Adrenal gland (tissue), 12 donors: ENCODE measurements around the gene UFSP2. TPM values are rescaled to one million over a fixed set of nuclear protein-coding genes. Genes with fewer than 3 reads are reported as not detected.

Experiments
- DNase-seq, 7 donors: peaks; one replicate each; pipeline ENCODE4 v3.0.0-alpha.2; 2019 to 2020
- H3K27ac ChIP-seq, 5 donors: fragments of 200-600 bp; sonication (generic) in 4 of 5; 1 replicate in 3 of 5; 2 replicates in 2 of 5; pipeline versions ENCODE4 v1.5.1 to v1.8.0; 2016 to 2020; ENCODE audit warnings: mild to moderate bottlenecking in 1 of 5
- H3K27me3 ChIP-seq: fragments of 200-600 bp; 2 replicates; pipeline ENCODE4 v1.8.0; 2021
- H3K36me3 ChIP-seq, 2 donors: fragments of 200-600 bp; replicated peaks in 1 of 2; 1 replicate in 1 of 2; 2 replicates in 1 of 2; pipeline versions ENCODE4 v1.5.1 to v1.8.0; 2018 to 2022
- H3K4me1 ChIP-seq, 2 donors: fragments of 200-600 bp; replicated peaks in 1 of 2; 1 replicate in 1 of 2; 2 replicates in 1 of 2; pipeline versions ENCODE4 v1.5.1 to v1.8.0; 2018 to 2021
- H3K4me3 ChIP-seq, 4 donors: fragments of 200-600 bp; sonication (generic) in 3 of 4; one replicate each; pipeline ENCODE4 v1.5.1; 2016 to 2018
- H3K9me3 ChIP-seq, 3 donors: fragments of 200-600 bp; sonication (generic) in 1 of 3; replicated peaks in 1 of 3; 1 replicate in 2 of 3; 2 replicates in 1 of 3; pipeline versions ENCODE4 v1.5.1 to v1.8.0; 2016 to 2021
- POLR2A ChIP-seq, 2 donors: fragments of 450-650 bp; IDR thresholded peaks; one replicate each; pipeline ENCODE4 v1.6.1; 2017; ENCODE audit warnings: antibody characterized with exemption in 2 of 2, mild to moderate bottlenecking in 2 of 2, moderate library complexity in 1 of 2
- WGBS, 4 donors: extraction: QIAGEN DNeasy Blood & Tissue Kit in 2 of 4; methylation state at CpG; one replicate each; pipeline versions ENCODE4 v1.1.5 to v1.1.7; 2013 to 2017; 5-methylcytosine and 5-hydroxymethylcytosine counted together
- intact Hi-C, 2 donors: fragments of 100-400 bp; cut with DNase I; formaldehyde crosslinking; loops; one replicate each; pipeline versions ENCODE4 v1.14.1 to v1.15.0; 2022 to 2023
- polyA plus RNA-seq, 3 donors: library from polyadenylated mRNA; stranded (reverse); fragments of 200-250 nt in 2 of 3; fragments of 350-450 nt in 1 of 3; fragmentation: Illumina TruSeq in 1 of 3; extraction: RNeasy Lipid Tissue Mini Kit (QIAGEN cat#74804) in 1 of 3; gene quantifications; one replicate each; pipeline ENCODE4 v1.2.3, GENCODE V29; 2013 to 2014
- total RNA-seq, 9 donors: library from RNA; depleted of rRNA in 4 of 9; stranded (reverse); fragments of >200 nt in 4 of 9; fragments of 120-200 nt in 1 of 9; fragmentation: NEBNext Ultra II Directional in 1 of 9; extraction: Animal tissue kit (Norgen Biotek cat#: 25700) in 1 of 9; gene quantifications; one replicate each; pipeline versions ENCODE4 v1.1.0 to v1.2.4, GENCODE V29; 2013 to 2023
- TF ChIP-seq, protein P1 (sequence below), 6 experiments: fragments of 450-650 bp in 4 of 6; fragments of 200-600 bp in 2 of 6; sonication (generic) in 1 of 6; IDR thresholded peaks; 1 replicate in 5 of 6; 2 replicates in 1 of 6; pipeline versions ENCODE4 v1.5.1 to v1.8.0; 2016 to 2021; ENCODE audit warnings: antibody characterized with exemption in 6 of 6, mild to moderate bottlenecking in 2 of 6, moderate library complexity in 1 of 6
- donor health status: healthy with polysubstance abuse.
- donor health status: Bipolar disorder and iron deficiency.
- donor health status: DM: yes; HTN: yes; CAD: no.
- donor health status: DM: no; HTN: no; CAD: no.
- donor health status: DM: no; HTN: no; CAD: no.
- donor health status: DM: yes; HTN: yes; CAD: no.

The UFSP2 gene
- total and polyA plus RNA-seq, 12 donors: 19.7 to 76.4 (median 44.1) TPM

DNA sequence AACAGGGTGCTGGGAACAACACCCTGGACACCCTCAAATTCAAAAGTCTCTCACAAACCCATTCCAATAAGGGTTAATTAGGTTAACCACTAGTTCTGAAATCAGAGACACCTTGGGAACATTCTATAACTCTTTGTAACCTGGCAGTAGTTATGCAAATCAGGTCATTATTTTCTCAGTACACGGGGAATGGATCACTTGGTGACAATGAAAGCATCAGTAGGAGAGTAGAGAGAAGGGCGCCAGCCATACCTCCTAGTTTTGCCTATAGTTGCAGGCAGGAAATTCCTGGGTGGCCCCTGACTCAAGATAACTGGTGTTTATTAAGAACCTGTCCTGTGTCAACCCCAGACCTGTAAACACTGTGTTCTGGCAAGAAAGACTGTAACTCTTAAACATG is 43.2 kb upstream of the UFSP2 start:
- H3K27ac ChIP-seq: no peak overlapping the region
- no peaks in the 10 kb centered on the region for H3K36me3 ChIP-seq
- H3K9me3 ChIP-seq: no peaks in the 10 kb centered on the region
- no peaks in the 10 kb centered on the region for H3K27me3 ChIP-seq
- TF ChIP-seq, protein P1, sequence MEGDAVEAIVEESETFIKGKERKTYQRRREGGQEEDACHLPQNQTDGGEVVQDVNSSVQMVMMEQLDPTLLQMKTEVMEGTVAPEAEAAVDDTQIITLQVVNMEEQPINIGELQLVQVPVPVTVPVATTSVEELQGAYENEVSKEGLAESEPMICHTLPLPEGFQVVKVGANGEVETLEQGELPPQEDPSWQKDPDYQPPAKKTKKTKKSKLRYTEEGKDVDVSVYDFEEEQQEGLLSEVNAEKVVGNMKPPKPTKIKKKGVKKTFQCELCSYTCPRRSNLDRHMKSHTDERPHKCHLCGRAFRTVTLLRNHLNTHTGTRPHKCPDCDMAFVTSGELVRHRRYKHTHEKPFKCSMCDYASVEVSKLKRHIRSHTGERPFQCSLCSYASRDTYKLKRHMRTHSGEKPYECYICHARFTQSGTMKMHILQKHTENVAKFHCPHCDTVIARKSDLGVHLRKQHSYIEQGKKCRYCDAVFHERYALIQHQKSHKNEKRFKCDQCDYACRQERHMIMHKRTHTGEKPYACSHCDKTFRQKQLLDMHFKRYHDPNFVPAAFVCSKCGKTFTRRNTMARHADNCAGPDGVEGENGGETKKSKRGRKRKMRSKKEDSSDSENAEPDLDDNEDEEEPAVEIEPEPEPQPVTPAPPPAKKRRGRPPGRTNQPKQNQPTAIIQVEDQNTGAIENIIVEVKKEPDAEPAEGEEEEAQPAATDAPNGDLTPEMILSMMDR (IDR thresholded peaks at IDR 0.05): no peak
- no peak for TF ChIP-seq POLR2A (IDR thresholded peaks at IDR 0.05)
- intact Hi-C loops: loop anchor here in 1 of 2 donors (5.0 kb wide), 1 partner anchor 37 kb away; no protein-coding TSS in a partner anchor
- H3K4me3 ChIP-seq: no peak overlapping the region
- 72 to 89% (median 83%) methylated on average over 2 of the region's 2 CpGs for WGBS, 4 donors
- peaks cover 0 to 4% of the 10 kb centered on the region in 2 donors for H3K4me1 ChIP-seq
- DNase-seq: no peak

DNA sequence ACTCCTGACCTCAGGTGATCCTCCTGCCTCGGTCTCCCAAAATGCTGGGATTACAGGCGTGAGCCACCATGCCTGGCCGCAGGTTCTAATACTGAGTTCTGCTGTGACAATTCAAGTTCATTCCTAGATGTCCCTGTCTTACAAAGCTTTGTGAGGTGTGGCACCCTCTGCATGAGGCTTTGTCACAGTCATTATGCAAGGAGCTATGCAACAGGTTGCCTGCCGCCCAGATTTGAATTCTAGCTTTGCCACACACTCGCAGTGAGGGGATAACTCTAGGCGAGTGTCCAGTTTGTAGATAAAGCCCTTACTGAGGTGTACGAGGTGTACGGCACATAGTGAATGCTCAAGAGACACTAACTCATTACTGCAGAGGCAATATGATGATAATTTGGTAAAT is 42.2 kb upstream of the UFSP2 start:
- intact Hi-C loops: loop anchor here in 1 of 2 donors (5.0 kb wide), 1 partner anchor 36 kb away; no protein-coding TSS in a partner anchor
- DNase-seq: no peak
- WGBS, 4 donors: 88 to 95% (median 92%) methylated on average over 7 to 8 of the region's 8 CpGs
- Histone ChIP-seq H3K36me3 (no peaks in the 10 kb centered on the region), H3K4me3 (no peak overlapping the region), H3K4me1 (peaks cover 0 to 4% of the 10 kb centered on the region in 2 donors), H3K27me3 (no peaks in the 10 kb centered on the region), H3K27ac (no peak overlapping the region), H3K9me3 (no peaks in the 10 kb centered on the region)
- no peak for TF ChIP-seq POLR2A (IDR thresholded peaks at IDR 0.05)
- TF ChIP-seq, protein P1 (IDR thresholded peaks at IDR 0.05): no peak

DNA sequence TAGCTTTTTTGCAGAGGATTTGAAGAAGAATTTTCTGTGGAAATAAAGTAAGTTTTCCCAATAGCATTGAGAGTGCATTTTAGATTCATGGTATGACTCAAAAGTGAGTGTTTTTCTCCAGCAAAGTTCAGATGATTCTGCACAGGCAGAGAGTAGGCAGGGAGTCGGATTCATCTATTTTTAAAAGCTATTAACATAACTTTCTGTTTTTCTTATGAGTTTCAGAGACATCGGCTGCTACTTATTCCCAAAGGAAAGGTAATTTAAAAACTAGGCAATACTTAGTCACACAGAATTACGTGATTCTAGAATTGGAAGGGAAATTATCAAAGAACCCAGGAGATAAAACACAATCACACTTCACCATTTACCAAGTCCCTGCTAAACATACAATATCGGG is 41.3 kb upstream of the UFSP2 start:
- 67 to 79% (median 68%) methylated on average over 4 of the region's 4 CpGs for WGBS, 4 donors
- no peak overlapping the region for H3K4me3 ChIP-seq
- H3K27ac ChIP-seq: no peak overlapping the region
- H3K9me3 ChIP-seq: no peaks in the 10 kb centered on the region
- no peak for DNase-seq
- no peaks in the 10 kb centered on the region for H3K27me3 ChIP-seq
- TF ChIP-seq POLR2A (IDR thresholded peaks at IDR 0.05): no peak
- TF ChIP-seq, protein P1 (IDR thresholded peaks at IDR 0.05): no peak
- intact Hi-C loops: loop anchor here in 1 of 2 donors (5.0 kb wide), 1 partner anchor 35 kb away; no protein-coding TSS in a partner anchor
- H3K4me1 ChIP-seq: peaks cover 0 to 4% of the 10 kb centered on the region in 2 donors
- no peaks in the 10 kb centered on the region for H3K36me3 ChIP-seq

DNA sequence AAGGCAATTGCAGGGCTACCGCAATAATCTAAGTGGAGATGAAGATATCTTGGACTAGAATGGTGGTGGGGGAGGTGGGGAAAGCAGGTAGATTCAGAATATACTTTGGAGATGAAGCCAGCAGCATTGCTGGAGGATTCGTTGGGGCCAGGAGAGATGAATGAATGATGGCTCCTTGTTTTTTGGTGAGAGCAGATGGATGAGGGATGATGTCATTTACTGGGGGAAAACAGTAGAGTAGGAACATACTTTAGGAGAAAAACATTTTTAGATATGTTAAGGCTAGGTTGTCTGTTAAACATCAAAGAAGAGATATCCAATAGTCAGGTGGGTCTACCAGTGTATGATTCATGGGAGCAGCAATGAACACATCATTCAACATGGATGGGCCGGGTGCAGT is 39.9 kb upstream of the UFSP2 start:
- no peak overlapping the region for H3K27ac ChIP-seq
- H3K27me3 ChIP-seq: no peaks in the 10 kb centered on the region
- TF ChIP-seq, protein P1 (IDR thresholded peaks at IDR 0.05): no peak
- TF ChIP-seq POLR2A (IDR thresholded peaks at IDR 0.05): no peak
- intact Hi-C loops: loop anchor here in 1 of 2 donors (5.0 kb wide), 1 partner anchor 33 kb away; no protein-coding TSS in a partner anchor
- H3K4me3 ChIP-seq: no peak overlapping the region
- peaks cover 0 to 3% of the 10 kb centered on the region in 2 donors for H3K4me1 ChIP-seq
- H3K36me3 ChIP-seq: no peaks in the 10 kb centered on the region
- 87 to 97% (median 91%) methylated on average over 3 of the region's 3 CpGs for WGBS, 4 donors
- DNase-seq: no peak
- no peaks in the 10 kb centered on the region for H3K9me3 ChIP-seq
